Measurements from ENCODE around the gene CDCA5. TPM values are rescaled to one million over a fixed set of nuclear protein-coding genes. Genes with fewer than 3 reads are reported as not detected.

Gene CDCA5
- total RNA-seq, 1 experiment from 2014 or later, result 72.1 TPM

DNA sequence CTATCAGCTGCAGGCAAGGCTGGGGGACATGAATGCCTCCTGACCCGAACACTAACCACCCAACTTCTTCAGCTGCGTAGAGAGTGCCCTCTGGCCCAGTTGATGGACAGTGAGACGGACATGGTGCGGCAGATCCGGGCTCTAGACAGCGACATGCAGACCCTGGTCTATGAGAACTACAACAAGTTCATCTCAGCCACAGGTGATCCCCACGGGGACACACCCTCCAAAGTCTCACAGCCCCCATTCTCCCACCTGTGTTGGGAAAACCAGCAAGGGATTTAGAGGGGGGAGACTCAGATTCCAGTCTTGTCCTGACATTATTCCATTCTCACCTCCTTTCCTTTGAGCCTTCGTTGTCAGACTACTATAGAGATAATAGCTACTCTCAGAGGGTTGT lies 13.1 kb upstream of the CDCA5 start (continued):
- TF ChIP-seq, protein P1, sequence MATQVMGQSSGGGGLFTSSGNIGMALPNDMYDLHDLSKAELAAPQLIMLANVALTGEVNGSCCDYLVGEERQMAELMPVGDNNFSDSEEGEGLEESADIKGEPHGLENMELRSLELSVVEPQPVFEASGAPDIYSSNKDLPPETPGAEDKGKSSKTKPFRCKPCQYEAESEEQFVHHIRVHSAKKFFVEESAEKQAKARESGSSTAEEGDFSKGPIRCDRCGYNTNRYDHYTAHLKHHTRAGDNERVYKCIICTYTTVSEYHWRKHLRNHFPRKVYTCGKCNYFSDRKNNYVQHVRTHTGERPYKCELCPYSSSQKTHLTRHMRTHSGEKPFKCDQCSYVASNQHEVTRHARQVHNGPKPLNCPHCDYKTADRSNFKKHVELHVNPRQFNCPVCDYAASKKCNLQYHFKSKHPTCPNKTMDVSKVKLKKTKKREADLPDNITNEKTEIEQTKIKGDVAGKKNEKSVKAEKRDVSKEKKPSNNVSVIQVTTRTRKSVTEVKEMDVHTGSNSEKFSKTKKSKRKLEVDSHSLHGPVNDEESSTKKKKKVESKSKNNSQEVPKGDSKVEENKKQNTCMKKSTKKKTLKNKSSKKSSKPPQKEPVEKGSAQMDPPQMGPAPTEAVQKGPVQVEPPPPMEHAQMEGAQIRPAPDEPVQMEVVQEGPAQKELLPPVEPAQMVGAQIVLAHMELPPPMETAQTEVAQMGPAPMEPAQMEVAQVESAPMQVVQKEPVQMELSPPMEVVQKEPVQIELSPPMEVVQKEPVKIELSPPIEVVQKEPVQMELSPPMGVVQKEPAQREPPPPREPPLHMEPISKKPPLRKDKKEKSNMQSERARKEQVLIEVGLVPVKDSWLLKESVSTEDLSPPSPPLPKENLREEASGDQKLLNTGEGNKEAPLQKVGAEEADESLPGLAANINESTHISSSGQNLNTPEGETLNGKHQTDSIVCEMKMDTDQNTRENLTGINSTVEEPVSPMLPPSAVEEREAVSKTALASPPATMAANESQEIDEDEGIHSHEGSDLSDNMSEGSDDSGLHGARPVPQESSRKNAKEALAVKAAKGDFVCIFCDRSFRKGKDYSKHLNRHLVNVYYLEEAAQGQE (IDR thresholded peaks at IDR 0.05; ENCODE audit: low read depth), result no peak
- TF ChIP-seq SIN3A (IDR thresholded peaks at IDR 0.05; ENCODE audit: low read depth), result no peak
- no peak for TF ChIP-seq SRF (IDR thresholded peaks at IDR 0.05; ENCODE audit: low read depth)
- TF ChIP-seq YY1 (IDR thresholded peaks at IDR 0.05; ENCODE audit: extremely low read depth, insufficient replicate concordance, low read depth, low read length), result no peak
- TF ChIP-seq FOSL1 (IDR thresholded peaks at IDR 0.05; ENCODE audit: low read depth), result no peak
- no peak for TF ChIP-seq EZH2 (IDR thresholded peaks at IDR 0.05)
- TF ChIP-seq SP1 (IDR thresholded peaks at IDR 0.05; ENCODE audit: low read depth), result no peak
- no peak for TF ChIP-seq ZNF274 (IDR thresholded peaks at IDR 0.05; ENCODE audit: low read depth, low read length)
- TF ChIP-seq ZFX (IDR thresholded peaks at IDR 0.05), result no peak
- TF ChIP-seq ELF1 (IDR thresholded peaks at IDR 0.05; ENCODE audit: borderline replicate concordance, low read depth), result no peak
- TF ChIP-seq JUND (IDR thresholded peaks at IDR 0.05), result no peak
- no peak for TF ChIP-seq CEBPB (IDR thresholded peaks at IDR 0.05; ENCODE audit: low read depth)
- no peak for TF ChIP-seq POLR2AphosphoS5 (IDR thresholded peaks at IDR 0.05; ENCODE audit: low read depth, low read length)
- TF ChIP-seq POLR2A (IDR thresholded peaks at IDR 0.05; ENCODE audit: borderline replicate concordance, extremely low read depth, insufficient read depth, insufficient read length), result no peak
